GM12878 (cell line): ENCODE measurements around the gene MYO1D. TPM values are rescaled to one million over a fixed set of nuclear protein-coding genes. Genes with fewer than 3 reads are reported as not detected.
A peak's percentile ranks its signal among the peaks of the same experiment; 100 is the strongest.

Experiments
- ATAC-seq: fragments of 200-7000 bp; cut with Tn5 transposase; 3 replicates; pipeline ENCODE4 v1.9.1; 2020; ENCODE audit warnings: mild to moderate bottlenecking, moderate library complexity
- BruUV-seq: library from RNA; stranded (reverse); fragments of 400-500 nt; replicated peaks from 2 replicates; lab custom pipeline; 2021; lab: Mats Ljungman, UMichigan
- CTCF ChIA-PET: fragments of 300-600 bp; sonication (Branson Sonifier 250); formaldehyde crosslinking; extraction: SDS; loops from one replicate; lab custom pipeline; 2021; ENCODE audit warnings: inconsistent platforms; lab: Yijun Ruan, JAX
- POLR2A ChIA-PET: fragments of 350-600 bp; formaldehyde crosslinking; extraction: SDS; loops from one replicate; lab custom pipeline; 2021; ENCODE audit warnings: inconsistent platforms; lab: Charles Lee
- RAD21 ChIA-PET: fragments of 300-600 bp; sonication (Branson Sonifier 250); formaldehyde crosslinking; loops from one replicate; lab custom pipeline; 2023; ENCODE audit warnings: antibody characterized with exemption; ENCODE audit not compliant: unreplicated experiment; lab: Charles Lee
- SMC1A ChIA-PET: fragments of 300-600 bp; sonication (Branson Sonifier 250); formaldehyde crosslinking; loops from one replicate; lab custom pipeline; 2023; ENCODE audit not compliant: unreplicated experiment, uncharacterized antibody; lab: Charles Lee
- DNase-seq: peaks from one replicate; pipeline ENCODE4 v3.0.0-alpha.2; 2011; ENCODE audit warnings: low read depth, low spot score
- FAIRE-seq: peaks from 3 replicates; lab custom pipeline; 2011; peaks lifted over from hg19 to GRCh38; lab: Jason Lieb, UNC
- H2AFZ ChIP-seq: 2 replicates; pipeline ENCODE4 v1.6.0; 2011; ENCODE audit warnings: low read depth, low read length, control low read depth; ENCODE audit not compliant: control insufficient read depth
- H3K27ac ChIP-seq: 2 replicates; pipeline ENCODE4 v1.5.1; 2011; ENCODE audit warnings: control low read depth; ENCODE audit not compliant: control insufficient read depth, insufficient read depth
- H3K27me3 ChIP-seq, 2 experiments: replicated peaks in 1 of 2; 2 replicates each; pipeline versions ENCODE4 v1.6.0 to v1.6.1; 2011; ENCODE audit warnings: low read length in 1 of 2; ENCODE audit not compliant: control insufficient read depth in 2 of 2, insufficient read depth in 2 of 2
- H3K36me3 ChIP-seq, 2 experiments: 2 replicates each; pipeline ENCODE4 v1.5.1; 2011; ENCODE audit warnings: low read length in 1 of 2; ENCODE audit not compliant: control insufficient read depth in 2 of 2, insufficient read depth in 2 of 2
- H3K4me1 ChIP-seq: 2 replicates; pipeline ENCODE4 v1.6.1; 2011; ENCODE audit warnings: mild to moderate bottlenecking, low read length, moderate library complexity, mixed read lengths; ENCODE audit not compliant: control insufficient read depth, insufficient read depth
- H3K4me2 ChIP-seq: 2 replicates; pipeline ENCODE4 v1.6.0; 2011; ENCODE audit warnings: control low read depth; ENCODE audit not compliant: control insufficient read depth, insufficient read depth
- H3K4me3 ChIP-seq: fragments of 200-600 bp; sonication (generic); 2 replicates; pipeline ENCODE4 v1.5.1; 2016
- H3K79me2 ChIP-seq: 2 replicates; pipeline ENCODE4 v1.6.0; 2011; ENCODE audit warnings: low read length; ENCODE audit not compliant: control insufficient read depth, insufficient read depth
- H3K9ac ChIP-seq: 2 replicates; pipeline ENCODE4 v1.8.0; 2011; ENCODE audit warnings: low read length, control low read depth, mixed read lengths; ENCODE audit not compliant: control insufficient read depth, insufficient read depth
- H3K9me3 ChIP-seq: replicated peaks from 3 replicates; pipeline ENCODE4 v1.5.1; 2011; ENCODE audit warnings: mild to moderate bottlenecking, low read length; ENCODE audit not compliant: control insufficient read depth, insufficient read depth
- H4K20me1 ChIP-seq: 2 replicates; pipeline ENCODE4 v1.6.0; 2011; ENCODE audit not compliant: control insufficient read depth, insufficient read depth
- ATF2 ChIP-seq: IDR thresholded peaks from 2 replicates; pipeline ENCODE4 v1.6.1; 2012; ENCODE audit warnings: low read length, inconsistent platforms
- CBX3 ChIP-seq: fragments of 200-600 bp; sonication (generic); IDR thresholded peaks from 2 replicates; pipeline ENCODE4 v1.6.1; 2016; ENCODE audit warnings: low read depth, borderline replicate concordance
- CHD1 ChIP-seq: IDR thresholded peaks from 2 replicates; pipeline ENCODE4 v1.6.1; 2012; ENCODE audit warnings: low read depth, low read length, improper control_type of control experiment
- CHD4 ChIP-seq: fragments of 200-600 bp; sonication (generic); IDR thresholded peaks from 2 replicates; pipeline ENCODE4 v1.6.1; 2016; ENCODE audit warnings: mild to moderate bottlenecking
- EGR1 ChIP-seq, 2 experiments: IDR thresholded peaks; 1 replicate in 1 of 2; 2 replicates in 1 of 2; pipeline ENCODE4 v1.6.1; 2011 to 2012; ENCODE audit warnings: low read depth in 2 of 2, low read length in 2 of 2, borderline replicate concordance in 1 of 2, mild to moderate bottlenecking in 1 of 2, moderate library complexity in 1 of 2
- GABPA ChIP-seq: IDR thresholded peaks from 2 replicates; pipeline ENCODE4 v1.6.1; 2014; ENCODE audit warnings: antibody characterized with exemption, low read depth, mild to moderate bottlenecking, inconsistent platforms
- HDAC6 ChIP-seq: fragments of 200-600 bp; sonication (generic); IDR thresholded peaks from one replicate; pipeline ENCODE4 v1.8.0; 2017; ENCODE audit warnings: antibody characterized with exemption; ENCODE audit not compliant: unreplicated experiment
- IRF4 ChIP-seq: IDR thresholded peaks from 2 replicates; pipeline ENCODE4 v1.6.1; 2011; ENCODE audit warnings: low read depth, low read length
- IRF5 ChIP-seq: fragments of 450-650 bp; IDR thresholded peaks from 2 replicates; pipeline ENCODE4 v1.6.1; 2017; ENCODE audit warnings: borderline replicate concordance
- MTA3 ChIP-seq: IDR thresholded peaks from 2 replicates; pipeline ENCODE4 v1.6.1; 2012; ENCODE audit warnings: low read length, inconsistent platforms, borderline replicate concordance
- MYB ChIP-seq: fragments of 150-350 bp; IDR thresholded peaks from 2 replicates; pipeline ENCODE4 v1.6.1; 2014; ENCODE audit warnings: mild to moderate bottlenecking, low read depth, low read length, borderline replicate concordance
- RAD21 ChIP-seq: IDR thresholded peaks from 2 replicates; pipeline ENCODE4 v1.6.1; 2011; ENCODE audit warnings: mild to moderate bottlenecking, low read depth, low read length, moderate library complexity; ENCODE audit not compliant: insufficient read depth
- RBBP5 ChIP-seq: fragments of 200-600 bp; sonication (generic); conservative IDR thresholded peaks from 2 replicates; pipeline ENCODE4 v1.6.1; 2016
- RUNX3 ChIP-seq: IDR thresholded peaks from 2 replicates; pipeline ENCODE4 v1.6.1; 2012; ENCODE audit warnings: low read length, inconsistent platforms
- SMARCA5 ChIP-seq: fragments of 450-650 bp; IDR thresholded peaks from 2 replicates; pipeline ENCODE4 v1.6.1; 2017; ENCODE audit warnings: mild to moderate bottlenecking
- SREBF2 ChIP-seq: IDR thresholded peaks from 2 replicates; pipeline ENCODE4 v1.6.1; 2012; ENCODE audit warnings: mild to moderate bottlenecking, low read length
- STAT1 ChIP-seq: fragments of 450-650 bp; conservative IDR thresholded peaks from 2 replicates; pipeline ENCODE4 v1.6.1; 2014; ENCODE audit warnings: antibody characterized with exemption, mild to moderate bottlenecking
- STAT3 ChIP-seq: IDR thresholded peaks from 2 replicates; pipeline ENCODE4 v1.6.1; 2011; ENCODE audit warnings: low read depth, low read length, improper control_type of control experiment
- TCF12 ChIP-seq: IDR thresholded peaks from 2 replicates; pipeline ENCODE4 v1.6.1; 2011; ENCODE audit warnings: low read depth, mild to moderate bottlenecking, low read length
- WGBS: methylation state at CpG from one replicate; pipeline ENCODE4 v1.1.6; 2016; ENCODE audit warnings: low lambda C conversion rate; ENCODE audit not compliant: insufficient replicate concordance, insufficient coverage; ENCODE audit errors: missing lambda C conversion rate; 5-methylcytosine and 5-hydroxymethylcytosine counted together
- in situ Hi-C: fragments of 300-500 bp; cut with MboI; formaldehyde crosslinking; loops from 9 replicates; pipeline ENCODE4 v1.14.3; 2018; ENCODE audit warnings: mixed read lengths
- intact Hi-C: fragments of 100-400 bp; cut with micrococcal nuclease; formaldehyde crosslinking; loops from one replicate; pipeline ENCODE4 v1.14.2; 2022; ENCODE audit not compliant: unreplicated experiment
- polyA plus RNA-seq, 11 experiments: library from polyadenylated mRNA; depleted of rRNA in 4 of 11; unstranded in 6 of 11; stranded (reverse) in 5 of 11; fragments of >200 nt; fragmentation: Nextera tagmentation in 4 of 11; fragmentation: Illumina TruSeq in 1 of 11; extraction: Ambion mirVana in 4 of 11; extraction: Trizol in 1 of 11; gene quantifications; 1 replicate in 1 of 11; 2 replicates in 10 of 11; pipeline versions ENCODE4 v1.2.1 to v1.2.3, GENCODE V29; 2011 to 2016; ENCODE audit warnings: inconsistent platforms in 2 of 11, missing spikeins in 2 of 11, low read depth in 1 of 11
- total RNA-seq, 4 experiments: library from RNA; depleted of rRNA in 3 of 4; stranded (reverse); fragments of >200 nt in 3 of 4; fragmentation: Illumina TruSeq in 1 of 4; extraction: Trizol in 1 of 4; gene quantifications; 2 replicates each; pipeline versions ENCODE4 v1.2.1 to v1.2.3, GENCODE V29; 2013 to 2021

MYO1D gene
- total and polyA plus RNA-seq, 10 of the 15 experiments (the other 5 are each of a cell fraction or from before 2014, with no cell fraction given), result 1.8 to 37.7 (median 25.4) TPM

GRCh38 chr17:32517982-32518381 lies 358.9 kb downstream of the MYO1D start (continued):
- no peak for TF ChIP-seq ATF2
- no peak for TF ChIP-seq IRF4
- TF ChIP-seq MYB, result no peak
- no peak for TF ChIP-seq SMARCA5
- TF ChIP-seq EGR1 (IDR thresholded peaks at IDR 0.05; ENCODE audit: borderline replicate concordance in 1 of 2, low read depth in 2 of 2, low read length in 2 of 2), result no peak
- no peak for TF ChIP-seq RAD21
- TF ChIP-seq CHD4, result no peak
- no peak for TF ChIP-seq CHD1

DNA sequence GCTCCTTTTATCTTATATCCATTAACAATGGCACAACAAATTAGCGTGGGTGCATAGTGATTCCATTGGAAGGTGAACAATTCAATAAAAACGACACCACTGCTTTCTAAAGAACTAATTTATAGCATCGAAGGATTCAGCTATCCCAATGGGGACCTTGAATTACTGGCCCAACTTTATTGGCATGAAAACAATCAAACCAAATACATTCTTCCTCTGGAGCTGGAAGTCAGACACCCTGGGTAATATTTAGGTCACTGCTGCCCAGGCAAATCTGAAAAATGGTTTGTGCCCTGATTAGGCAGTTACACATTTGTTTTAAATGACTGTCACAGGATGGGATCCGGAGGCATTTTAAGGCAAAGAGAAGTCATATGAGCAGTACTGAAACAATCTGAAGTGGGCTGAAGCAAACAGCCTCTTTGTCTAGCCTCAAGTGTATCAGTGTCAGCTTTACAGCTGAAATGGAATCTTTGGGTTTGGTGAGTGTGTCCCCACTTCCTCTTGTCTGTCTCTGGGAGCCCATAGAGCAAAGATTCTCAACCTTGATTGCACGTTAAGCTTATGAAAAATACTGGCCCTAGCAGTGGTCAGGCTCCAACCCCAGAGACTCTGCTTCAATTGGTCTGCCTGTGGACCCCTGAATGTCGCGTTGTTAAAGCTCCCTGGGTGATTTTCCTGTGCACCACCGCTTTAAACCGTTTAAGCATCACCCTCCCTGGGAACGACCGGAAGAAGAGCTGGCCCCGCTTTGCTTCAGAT lies 359.8 kb downstream of the MYO1D start:
- H3K4me1 ChIP-seq, result peaks cover 69% of the 10 kb centered on the region
- intact Hi-C loops, result loop anchor here (1.0 kb wide), 1 partner anchor 14 kb away; no protein-coding TSS in a partner anchor
- no peak overlapping the region for H2AFZ ChIP-seq
- peak overlapping the region; percentile 80 for H3K4me2 ChIP-seq
- 0 out of 2 replicates have a peak overlapping the region, but pooled peaks have one; percentile 11 for H3K4me3 ChIP-seq
- H3K79me2 ChIP-seq, result no peaks in the 10 kb centered on the region; the same call in 1 of the 2 replicates
- peak overlapping the region; percentile 69 for H3K9ac ChIP-seq
- H3K36me3 ChIP-seq, result no peaks in the 10 kb centered on the region
- H3K27me3 ChIP-seq, result no peaks in the 10 kb centered on the region
- in situ Hi-C loops, result no loop called here
- ATAC-seq (peak; percentile 32), DNase-seq (no peak), FAIRE-seq (no peak)
- SMC1A ChIA-PET, result interaction anchor here (0.8 to 13.7 kb wide), 12 partner anchors 7 to 91 kb away, joined by 3 to 286 read pairs (median 9); partner anchors contain the start of gene CDK5R1
- POLR2A ChIA-PET, result interaction anchor here (0.6 to 18.8 kb wide), 7 partner anchors 13 to 52 kb away, joined by 4 to 308 read pairs (median 8); partner anchors contain the start of gene CDK5R1
- peak overlapping the region; percentile 90 for H3K27ac ChIP-seq
- CTCF ChIA-PET, result interaction anchor here (0.8 to 4.9 kb wide), 8 partner anchors 8 to 85 kb away, joined by 3 to 28 read pairs (median 4); no protein-coding TSS in a partner anchor
- RAD21 ChIA-PET, result interaction anchor here (1.0 to 19.5 kb wide), 8 partner anchors 7 to 318 kb away, joined by 3 to 543 read pairs (median 10); partner anchors contain the start of gene CDK5R1
- H4K20me1 ChIP-seq, result no peaks in the 10 kb centered on the region
- 7% methylated on average over 12 of the region's 12 CpGs for WGBS
- BruUV-seq, result no TSS peak
- H3K9me3 ChIP-seq, result no peaks in the 10 kb centered on the region
- TF ChIP-seq IRF5 (no peak), RBBP5 (no peak), STAT1 (no peak), MTA3 (no peak), RUNX3 (peak; percentile 66), HDAC6 (no peak), GABPA (no peak), CBX3 (no peak), TCF12 (0 out of 2 replicates have a peak, but pooled peaks have one; percentile 6), STAT3 (no peak), SREBF2 (no peak)
